Heart left ventricle (tissue), 16 donors: Measurements from ENCODE around the gene GPI. TPM values are rescaled to one million over a fixed set of nuclear protein-coding genes. Genes with fewer than 3 reads are reported as not detected.
A peak's percentile ranks its signal among the peaks of the same experiment; 100 is the strongest.

ENCODE experiments used
- ATAC-seq, 4 donors: fragments of 200-7000 bp; cut with Tn5 transposase; one replicate each; pipeline ENCODE4 v1.9.1; 2020 to 2022; ENCODE audit warnings: moderate library complexity in 4 of 4, mild to moderate bottlenecking in 3 of 4, moderate number of reproducible peaks in 1 of 4
- DNase-seq, 5 donors: peaks; one replicate each; pipeline ENCODE4 v3.0.0-alpha.2; 2020
- H3K27ac ChIP-seq, 12 donors: fragments of 200-600 bp; sonication (generic) in 4 of 12; one replicate each; pipeline versions ENCODE4 v1.5.0 to v1.8.0; 2016 to 2022; ENCODE audit warnings: mild to moderate bottlenecking in 2 of 12
- H3K27me3 ChIP-seq, 9 donors: fragments of 200-600 bp; sonication (generic) in 2 of 9; one replicate each; pipeline versions ENCODE4 v1.5.1 to v1.8.0; 2016 to 2022; ENCODE audit warnings: mild to moderate bottlenecking in 3 of 9
- H3K36me3 ChIP-seq, 9 donors: fragments of 200-600 bp; sonication (generic) in 2 of 9; one replicate each; pipeline versions ENCODE4 v1.5.0 to v1.8.0; 2018 to 2022; ENCODE audit warnings: mild to moderate bottlenecking in 2 of 9
- H3K4me1 ChIP-seq, 12 donors: fragments of 200-600 bp; sonication (generic) in 4 of 12; one replicate each; pipeline versions ENCODE4 v1.5.0 to v1.8.0; 2016 to 2022; ENCODE audit warnings: mild to moderate bottlenecking in 3 of 12
- H3K4me3 ChIP-seq, 12 donors: fragments of 200-600 bp; sonication (generic) in 4 of 12; one replicate each; pipeline versions ENCODE4 v1.5.0 to v1.8.0; 2017 to 2022; ENCODE audit warnings: mild to moderate bottlenecking in 9 of 12, moderate library complexity in 4 of 12
- H3K9me3 ChIP-seq, 12 donors: fragments of 200-600 bp; sonication (generic) in 4 of 12; one replicate each; pipeline versions ENCODE4 v1.5.0 to v1.8.0; 2016 to 2022; ENCODE audit warnings: mild to moderate bottlenecking in 1 of 12
- CTCF ChIP-seq, 12 donors: fragments of 200-600 bp; sonication (generic) in 4 of 12; IDR thresholded peaks; one replicate each; pipeline versions ENCODE4 v1.5.0 to v1.8.0; 2018 to 2022; ENCODE audit warnings: antibody characterized with exemption in 12 of 12, mild to moderate bottlenecking in 5 of 12
- POLR2A ChIP-seq, 2 donors: fragments of 450-650 bp; IDR thresholded peaks; one replicate each; pipeline ENCODE4 v1.6.1; 2017; ENCODE audit warnings: antibody characterized with exemption in 2 of 2, mild to moderate bottlenecking in 2 of 2, moderate library complexity in 2 of 2
- WGBS, 4 donors: extraction: QIAGEN DNeasy Blood & Tissue Kit in 2 of 4; methylation state at CpG; one replicate each; pipeline versions ENCODE4 v1.1.5 to v1.1.7; 2013 to 2018; 5-methylcytosine and 5-hydroxymethylcytosine counted together
- intact Hi-C, 10 donors: fragments of 100-400 bp; cut with DNase I; formaldehyde crosslinking; loops; one replicate each; pipeline versions ENCODE4 v1.11.1 to v1.14.2; 2022
- polyA plus RNA-seq, 2 donors: library from polyadenylated mRNA; stranded (reverse); fragments of 200-250 nt; gene quantifications; one replicate each; pipeline ENCODE4 v1.2.3, GENCODE V29; 2013
- total RNA-seq, 9 donors: library from RNA; depleted of rRNA in 2 of 9; stranded (reverse); fragments of >200 nt in 2 of 9; fragmentation: NEBNext Ultra II Directional in 3 of 9; extraction: Animal tissue kit (Norgen Biotek cat#: 25700) in 3 of 9; gene quantifications; one replicate each; pipeline versions ENCODE4 v1.1.0 to v1.2.4, GENCODE V29; 2016 to 2023
- donor health status: ischemic (EF 13 %, LVEDD 7.1; RV severe dilation, severe dysfunction).
- donor health status: healthy with polysubstance abuse.
- donor health status: DM: no; HTN: yes; CAD: no.
- donor health status: DM: no; HTN: no; CAD: no.
- donor health status: ischemic (EF 25% LVEDD 6.9; RV normal size, moderate dysfunction).
- donor health status: ischemic (EF 25% LVEDD 5.7; RV mildly dilated, moderate dysfunction).
- donor health status: healthy.
- donor health status: DM: yes; HTN: yes; CAD: no.
- donor health status: ischemic (EF 35%, LVEDD 5.7; RV mildly dilated, moderate dysfunction).
- donor health status: nonischemic (EF 11% LVEDD 7.7; RV severe dilation, severe dysfunction).
- donor health status: DM: yes; HTN: yes; CAD: no.
- donor health status: PGD.
- donor health status: ischemic (EF 29% LVEDD 5.4; RV normal size, mild dysfunction).
- donor health status: nonischemic (EF 23%, LVEDD 6.1; RV moderate dilation, normal function).

GPI gene
- total and polyA plus RNA-seq, 11 donors, result 233 to 764 (median 513) TPM

- Histone ChIP-seq H3K36me3 (peaks cover 0 to 100% (median 94%) of the 10 kb centered on the region in 9 donors), H3K27ac (no peak overlapping the region), H3K9me3 (no peaks in the 10 kb centered on the region), H3K4me3 (no peak overlapping the region), H3K27me3 (no peaks in the 10 kb centered on the region), H3K4me1 (no peaks in the 10 kb centered on the region)
- DNase-seq (no peak), ATAC-seq (peak in 1 of 4 donors; percentile 14)
- 78 to 93% (median 89%) methylated on average over 3 to 5 of the region's 5 CpGs for WGBS, 4 donors
- intact Hi-C loops, result no loop called here
- TF ChIP-seq CTCF (IDR thresholded peaks at IDR 0.05) (no peak), POLR2A (IDR thresholded peaks at IDR 0.05) (no peak)
These were observed 15.7 kb downstream of the GPI start for GRCh38 chr19:34380639-34381241.

- Histone ChIP-seq H3K27ac (no peak overlapping the region), H3K4me3 (no peak overlapping the region), H3K36me3 (peaks cover 0 to 99% (median 94%) of the 10 kb centered on the region in 9 donors), H3K9me3 (no peaks in the 10 kb centered on the region), H3K4me1 (no peaks in the 10 kb centered on the region), H3K27me3 (no peaks in the 10 kb centered on the region)
- no peak for TF ChIP-seq CTCF (IDR thresholded peaks at IDR 0.05)
- no peak for TF ChIP-seq POLR2A (IDR thresholded peaks at IDR 0.05)
- ATAC-seq (peak in 2 of 4 donors; percentile 31 to 53), DNase-seq (no peak)
- WGBS, 4 donors, result 81 to 94% (median 90%) methylated on average over 11 to 14 of the region's 14 CpGs
- intact Hi-C loops, result no loop called here
These were observed 16.6 kb downstream of the GPI start for GRCh38 chr19:34381399-34382251.

GRCh38 chr19:34382471-34382870 lies 17.5 kb downstream of the GPI start:
- ATAC-seq (no peak), DNase-seq (no peak)
- no peaks in the 10 kb centered on the region for H3K9me3 ChIP-seq
- TF ChIP-seq CTCF (IDR thresholded peaks at IDR 0.05) (no peak), POLR2A (IDR thresholded peaks at IDR 0.05) (no peak)
- peaks cover 0 to 100% (median 95%) of the 10 kb centered on the region in 9 donors for H3K36me3 ChIP-seq
- no peaks in the 10 kb centered on the region for H3K27me3 ChIP-seq
- no peaks in the 10 kb centered on the region for H3K4me1 ChIP-seq
- WGBS, 4 donors, result 94 to 98% (median 95%) methylated on average over 4 of the region's 4 CpGs
- no peak overlapping the region for H3K4me3 ChIP-seq
- intact Hi-C loops, result no loop called here
- no peak overlapping the region for H3K27ac ChIP-seq

GRCh38 chr19:34383599-34383998 lies 18.6 kb downstream of the GPI start:
- Histone ChIP-seq H3K27me3 (no peaks in the 10 kb centered on the region), H3K9me3 (no peaks in the 10 kb centered on the region), H3K4me1 (no peaks in the 10 kb centered on the region), H3K4me3 (no peak overlapping the region), H3K36me3 (peaks cover 0 to 100% (median 95%) of the 10 kb centered on the region in 9 donors), H3K27ac (no peak overlapping the region)
- DNase-seq (no peak), ATAC-seq (no peak)
- TF ChIP-seq CTCF (IDR thresholded peaks at IDR 0.05), result no peak
- no peak for TF ChIP-seq POLR2A (IDR thresholded peaks at IDR 0.05)
- 94 to 99% (median 96%) methylated on average over 5 of the region's 5 CpGs for WGBS, 4 donors
- intact Hi-C loops, result no loop called here
